Stimulated activated CD8-positive, alpha-beta memory T cell treated with anti-CD3 and anti-CD28 coated beads, Interleukin-15, amount 100 ng/mL, for 1 hour (primary cell): ENCODE results near the gene ADGRG7.
"Not testable (repeated sequence)": the region's sequence is repeated elsewhere in the genome, so short reads cannot be mapped to it uniquely, and the experiment has no call there.

ENCODE experiments used
- DNase-seq: peaks from one replicate; pipeline ENCODE4 v3.0.0-alpha.2; 2020; ENCODE audit warnings: low read depth

The ADGRG7 gene

GRCh38 chr3:100647657-100648056 lies 38.3 kb downstream of the ADGRG7 start:
- DNase-seq, result no peak

- no peak for DNase-seq
Observed at GRCh38 chr3:100650651-100651619, 41.5 kb downstream of the ADGRG7 start.

- no peak for DNase-seq
Observed at GRCh38 chr3:100653604-100654294, 44.3 kb downstream of the ADGRG7 start.

GRCh38 chr3:100656945-100657344 lies 47.5 kb downstream of the ADGRG7 start:
- DNase-seq, result no peak

- not testable (repeated sequence) for DNase-seq
Observed at GRCh38 chr3:100661294-100661693, 51.9 kb downstream of the ADGRG7 start.

GRCh38 chr3:100662113-100662823 lies 52.9 kb downstream of the ADGRG7 start:
- DNase-seq, result no peak

- DNase-seq, result peak; percentile 8
Observed at GRCh38 chr3:100665230-100665629, 55.8 kb downstream of the ADGRG7 start.

- not testable (repeated sequence) for DNase-seq
Observed at GRCh38 chr3:100666699-100667098, 57.3 kb downstream of the ADGRG7 start.

- DNase-seq, result not testable (repeated sequence)
Observed at GRCh38 chr3:100667316-100667715, 57.9 kb downstream of the ADGRG7 start.

- DNase-seq, result not testable (repeated sequence)
Observed at GRCh38 chr3:100670995-100671394, 61.6 kb downstream of the ADGRG7 start.

- no peak for DNase-seq
Observed at GRCh38 chr3:100681496-100681895, 72.1 kb downstream of the ADGRG7 start.

GRCh38 chr3:100682056-100682853 lies 72.9 kb downstream of the ADGRG7 start:
- DNase-seq, result no peak

GRCh38 chr3:100682854-100683760 lies 73.7 kb downstream of the ADGRG7 start:
- no peak for DNase-seq

GRCh38 chr3:100693225-100693624 lies 83.8 kb downstream of the ADGRG7 start:
- no peak for DNase-seq

GRCh38 chr3:100695696-100696095 lies 86.3 kb downstream of the ADGRG7 start:
- no peak for DNase-seq

- DNase-seq, result no peak
Observed at GRCh38 chr3:100696161-100696560, 86.8 kb downstream of the ADGRG7 start.

- no peak for DNase-seq
Observed at GRCh38 chr3:100697172-100697571, 87.8 kb downstream of the ADGRG7 start.

GRCh38 chr3:100697723-100698285 lies 88.4 kb downstream of the ADGRG7 start:
- DNase-seq, result no peak

GRCh38 chr3:100698736-100699135 lies 89.3 kb downstream of the ADGRG7 start:
- DNase-seq, result no peak

- no peak for DNase-seq
Observed at GRCh38 chr3:100700708-100701107, 91.3 kb downstream of the ADGRG7 start.
